Esophagus muscularis mucosa (tissue), 4 donors: Measurements from ENCODE around the gene SPOCK1. TPM values are rescaled to one million over a fixed set of nuclear protein-coding genes. Genes with fewer than 3 reads are reported as not detected.

Experiments used
- DNase-seq: peaks from one replicate; pipeline ENCODE4 v3.0.0-alpha.2; 2017; ENCODE audit errors: extremely low spot score
- H3K27ac ChIP-seq, 4 donors: fragments of 200-600 bp; sonication (generic); replicated peaks in 1 of 4; 1 replicate in 3 of 4; 2 replicates in 1 of 4; pipeline ENCODE4 v1.5.1; 2016 to 2019; ENCODE audit warnings: mild to moderate bottlenecking in 1 of 4
- H3K27me3 ChIP-seq, 4 donors: fragments of 200-600 bp; sonication (generic); one replicate each; pipeline versions ENCODE4 v1.5.1 to v1.6.0; 2016 to 2019
- H3K36me3 ChIP-seq, 4 donors: fragments of 200-600 bp; sonication (generic); one replicate each; pipeline ENCODE4 v1.5.1; 2016 to 2019
- H3K4me1 ChIP-seq, 4 donors: fragments of 200-600 bp; sonication (generic); one replicate each; pipeline ENCODE4 v1.5.1; 2016 to 2019
- H3K4me3 ChIP-seq, 4 donors: fragments of 200-600 bp; sonication (generic); 1 replicate in 2 of 4; 2 replicates in 2 of 4; pipeline ENCODE4 v1.5.1; 2016 to 2019; ENCODE audit warnings: mild to moderate bottlenecking in 4 of 4, moderate library complexity in 1 of 4
- H3K9me3 ChIP-seq, 4 donors: fragments of 200-600 bp; sonication (generic); 1 replicate in 3 of 4; 2 replicates in 1 of 4; pipeline ENCODE4 v1.5.1; 2016 to 2019
- EP300 ChIP-seq: sonication (generic); formaldehyde crosslinking; IDR thresholded peaks from one replicate; pipeline ENCODE4 v1.6.1; 2017; ENCODE audit warnings: antibody characterized with exemption
- POLR2A ChIP-seq: fragments of 450-650 bp; IDR thresholded peaks from one replicate; pipeline ENCODE4 v1.6.1; 2017; ENCODE audit warnings: antibody characterized with exemption, moderate library complexity, mild to moderate bottlenecking, low read depth
- POLR2AphosphoS5 ChIP-seq, 2 donors: sonication (generic); formaldehyde crosslinking; IDR thresholded peaks; one replicate each; pipeline ENCODE4 v1.6.1; 2017; ENCODE audit warnings: antibody characterized with exemption in 2 of 2
- whole genome bisulfite sequencing: methylation state at CpG from one replicate; pipeline ENCODE4 v1.1.5; 2018; 5-methylcytosine and 5-hydroxymethylcytosine counted together
- intact Hi-C: fragments of 100-400 bp; cut with DNase I; formaldehyde crosslinking; loops from one replicate; pipeline ENCODE4 v1.15.1; 2023
- total RNA-seq, 4 donors: library from RNA; depleted of rRNA; stranded (reverse); fragments of >200 nt; gene quantifications; one replicate each; pipeline versions ENCODE4 v1.1.0 to v1.2.1, GENCODE V29; 2016
- TF ChIP-seq, protein P1 (sequence below), 3 experiments: fragments of 200-600 bp in 2 of 3; fragments of 450-650 bp in 1 of 3; sonication (generic) in 2 of 3; IDR thresholded peaks; one replicate each; pipeline ENCODE4 v1.5.1; 2017 to 2019; ENCODE audit warnings: antibody characterized with exemption in 3 of 3, mild to moderate bottlenecking in 2 of 3, moderate library complexity in 1 of 3

Gene SPOCK1
- total RNA-seq, 4 donors from 2014 or later = 39.0 to 52.4 (median 45.6) TPM

- Histone ChIP-seq H3K4me3 (no peak overlapping the region), H3K4me1 (peaks cover 0 to 10% (median 0%) of the 10 kb centered on the region in 4 donors), H3K9me3 (no peaks in the 10 kb centered on the region), H3K27ac (no peak overlapping the region), H3K27me3 (no peaks in the 10 kb centered on the region), H3K36me3 (no peaks in the 10 kb centered on the region)
- intact Hi-C loops = no loop called here
- TF ChIP-seq EP300 (no peak), POLR2AphosphoS5 (IDR thresholded peaks at IDR 0.05) (no peak), POLR2A (no peak)
- TF ChIP-seq, protein P1, sequence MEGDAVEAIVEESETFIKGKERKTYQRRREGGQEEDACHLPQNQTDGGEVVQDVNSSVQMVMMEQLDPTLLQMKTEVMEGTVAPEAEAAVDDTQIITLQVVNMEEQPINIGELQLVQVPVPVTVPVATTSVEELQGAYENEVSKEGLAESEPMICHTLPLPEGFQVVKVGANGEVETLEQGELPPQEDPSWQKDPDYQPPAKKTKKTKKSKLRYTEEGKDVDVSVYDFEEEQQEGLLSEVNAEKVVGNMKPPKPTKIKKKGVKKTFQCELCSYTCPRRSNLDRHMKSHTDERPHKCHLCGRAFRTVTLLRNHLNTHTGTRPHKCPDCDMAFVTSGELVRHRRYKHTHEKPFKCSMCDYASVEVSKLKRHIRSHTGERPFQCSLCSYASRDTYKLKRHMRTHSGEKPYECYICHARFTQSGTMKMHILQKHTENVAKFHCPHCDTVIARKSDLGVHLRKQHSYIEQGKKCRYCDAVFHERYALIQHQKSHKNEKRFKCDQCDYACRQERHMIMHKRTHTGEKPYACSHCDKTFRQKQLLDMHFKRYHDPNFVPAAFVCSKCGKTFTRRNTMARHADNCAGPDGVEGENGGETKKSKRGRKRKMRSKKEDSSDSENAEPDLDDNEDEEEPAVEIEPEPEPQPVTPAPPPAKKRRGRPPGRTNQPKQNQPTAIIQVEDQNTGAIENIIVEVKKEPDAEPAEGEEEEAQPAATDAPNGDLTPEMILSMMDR (IDR thresholded peaks at IDR 0.05) = no peak
- 71% methylated on average over 1 of the region's 1 CpG for WGBS
- DNase-seq = no peak
Measured at GRCh38 chr5:137281201-137281600, 217.9 kb downstream of the SPOCK1 start.

DNA sequence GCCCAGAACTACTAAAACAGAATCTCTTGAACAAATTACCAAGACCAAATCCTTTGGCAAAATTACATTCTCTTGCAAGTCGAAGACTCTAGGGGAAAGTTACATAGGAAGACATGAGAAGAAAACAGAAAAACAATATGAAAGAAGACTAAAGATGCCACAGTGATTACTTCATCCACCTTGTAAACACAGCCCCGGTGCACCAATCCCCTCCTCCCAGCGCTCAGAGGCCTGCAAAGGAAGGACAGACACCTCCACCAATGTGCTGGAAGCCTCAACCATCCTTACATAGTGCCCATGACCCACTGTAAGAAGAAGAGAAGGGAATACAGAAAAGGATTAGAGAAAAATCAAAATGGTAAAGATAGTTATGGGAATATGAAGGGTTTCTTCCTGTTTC, 218.5 kb downstream of the SPOCK1 start:
- intact Hi-C loops = no loop called here
- Histone ChIP-seq H3K27ac (no peak overlapping the region), H3K27me3 (no peaks in the 10 kb centered on the region), H3K9me3 (no peaks in the 10 kb centered on the region), H3K36me3 (no peaks in the 10 kb centered on the region), H3K4me3 (no peak overlapping the region), H3K4me1 (peaks cover 0 to 10% (median 0%) of the 10 kb centered on the region in 4 donors)
- 59% methylated on average over 3 of the region's 3 CpGs for WGBS
- no peak for DNase-seq
- TF ChIP-seq POLR2A (no peak), EP300 (no peak), POLR2AphosphoS5 (IDR thresholded peaks at IDR 0.05) (no peak)
- TF ChIP-seq, protein P1 (IDR thresholded peaks at IDR 0.05) = no peak

DNA sequence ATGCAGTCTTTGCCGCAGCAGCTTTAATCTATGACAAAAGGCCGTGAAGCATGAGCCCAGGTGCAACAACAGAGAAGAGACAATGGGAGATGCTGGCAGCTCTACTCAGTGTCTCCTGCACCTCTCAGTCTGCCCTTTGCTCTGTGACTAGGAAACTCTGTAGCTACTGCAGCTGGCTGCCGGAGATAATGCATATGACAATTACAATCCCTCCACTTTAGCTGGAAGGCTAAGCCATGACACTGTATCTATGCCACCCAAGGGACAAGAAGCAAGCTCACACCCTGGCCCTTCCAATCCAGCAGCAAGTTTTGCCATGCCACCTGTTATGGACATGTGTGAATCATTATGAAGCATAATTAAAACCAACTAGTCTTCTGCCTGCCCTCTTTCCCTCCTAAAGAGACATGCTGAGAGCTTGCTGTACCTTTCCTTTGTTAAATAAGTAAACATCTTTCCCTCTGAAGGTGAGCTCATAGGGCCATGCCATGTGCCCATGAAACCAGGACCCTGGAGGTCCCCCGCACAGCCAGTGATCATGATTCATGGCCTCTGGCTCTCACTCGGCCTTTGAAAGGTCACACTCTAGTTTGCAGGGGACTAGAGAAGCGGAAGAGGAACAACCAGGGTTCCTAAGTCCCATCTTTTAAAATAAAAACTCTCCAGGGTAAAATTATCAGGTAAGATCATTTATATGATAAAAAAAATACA, 219.4 kb downstream of the SPOCK1 start:
- intact Hi-C loops = no loop called here
- 92% methylated on average over 6 of the region's 6 CpGs for WGBS
- Histone ChIP-seq H3K36me3 (no peaks in the 10 kb centered on the region), H3K27ac (no peak overlapping the region), H3K27me3 (no peaks in the 10 kb centered on the region), H3K4me1 (peaks cover 0 to 10% (median 0%) of the 10 kb centered on the region in 4 donors), H3K4me3 (no peak overlapping the region), H3K9me3 (no peaks in the 10 kb centered on the region)
- TF ChIP-seq POLR2AphosphoS5 (IDR thresholded peaks at IDR 0.05) = no peak
- DNase-seq = no peak

GRCh38 chr5:137278476-137278875, 220.7 kb downstream of the SPOCK1 start:
- Histone ChIP-seq H3K4me1 (peaks cover 0 to 10% (median 0%) of the 10 kb centered on the region in 4 donors), H3K27me3 (no peaks in the 10 kb centered on the region), H3K4me3 (no peak overlapping the region), H3K36me3 (no peaks in the 10 kb centered on the region), H3K27ac (no peak overlapping the region), H3K9me3 (no peaks in the 10 kb centered on the region)
- intact Hi-C loops = no loop called here
- WGBS = 91% methylated on average over 5 of the region's 5 CpGs
- no peak for DNase-seq
- no peak for TF ChIP-seq POLR2A
- TF ChIP-seq, protein P1 (IDR thresholded peaks at IDR 0.05) = no peak
- no peak for TF ChIP-seq EP300
- no peak for TF ChIP-seq POLR2AphosphoS5 (IDR thresholded peaks at IDR 0.05)

DNA sequence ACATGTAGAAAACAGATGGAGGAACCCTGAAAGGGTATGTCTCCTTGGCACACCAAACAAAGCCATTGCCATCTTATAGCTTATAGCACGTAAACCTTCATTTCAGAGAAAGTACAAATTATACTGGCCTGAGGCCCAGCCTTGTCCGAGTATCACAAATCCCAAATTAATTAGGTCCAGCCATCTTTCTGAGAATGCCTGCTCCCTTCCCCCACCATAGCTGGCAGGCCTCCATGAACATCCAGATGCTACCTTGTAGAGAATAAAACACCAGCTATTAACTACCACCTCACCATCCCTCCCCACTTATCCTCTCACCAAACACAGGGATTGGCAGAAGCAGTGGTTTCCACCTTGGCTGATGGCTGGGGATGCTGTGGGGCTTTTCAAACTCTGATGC, 224.0 kb downstream of the SPOCK1 start:
- no peaks in the 10 kb centered on the region for H3K4me1 ChIP-seq
- H3K4me3 ChIP-seq = no peak overlapping the region
- 61% methylated on average over 2 of the region's 2 CpGs for WGBS
- no peak overlapping the region for H3K27ac ChIP-seq
- H3K36me3 ChIP-seq = no peaks in the 10 kb centered on the region
- TF ChIP-seq POLR2A (no peak), POLR2AphosphoS5 (IDR thresholded peaks at IDR 0.05) (no peak), EP300 (no peak)
- TF ChIP-seq, protein P1 (IDR thresholded peaks at IDR 0.05) = no peak
- DNase-seq = no peak
- no peaks in the 10 kb centered on the region for H3K27me3 ChIP-seq
- intact Hi-C loops = no loop called here
- H3K9me3 ChIP-seq = no peaks in the 10 kb centered on the region
